Transverse colon (tissue), 4 donors: ENCODE data around the gene HTRA3.

Source experiments
- EP300 ChIP-seq: sonication (generic); formaldehyde crosslinking; IDR thresholded peaks from one replicate; pipeline ENCODE4 v1.6.1; 2017; ENCODE audit warnings: antibody characterized with exemption, low read depth
- POLR2A ChIP-seq: fragments of 450-650 bp; IDR thresholded peaks from one replicate; pipeline ENCODE4 v1.6.1; 2016; ENCODE audit warnings: antibody characterized with exemption, mild to moderate bottlenecking, moderate library complexity
- POLR2AphosphoS5 ChIP-seq, 3 donors: sonication (generic); formaldehyde crosslinking; IDR thresholded peaks; one replicate each; pipeline ENCODE4 v1.6.1; 2016; ENCODE audit warnings: antibody characterized with exemption in 3 of 3
- TF ChIP-seq, protein P1 (sequence below), 5 experiments: fragments of 200-600 bp in 3 of 5; fragments of 450-650 bp in 2 of 5; sonication (generic) in 3 of 5; IDR thresholded peaks; 1 replicate in 2 of 5; 2 replicates in 3 of 5; pipeline ENCODE4 v1.5.1; 2016 to 2017; ENCODE audit warnings: antibody characterized with exemption in 5 of 5, inconsistent platforms in 3 of 5, mild to moderate bottlenecking in 2 of 5, moderate library complexity in 1 of 5

DNA sequence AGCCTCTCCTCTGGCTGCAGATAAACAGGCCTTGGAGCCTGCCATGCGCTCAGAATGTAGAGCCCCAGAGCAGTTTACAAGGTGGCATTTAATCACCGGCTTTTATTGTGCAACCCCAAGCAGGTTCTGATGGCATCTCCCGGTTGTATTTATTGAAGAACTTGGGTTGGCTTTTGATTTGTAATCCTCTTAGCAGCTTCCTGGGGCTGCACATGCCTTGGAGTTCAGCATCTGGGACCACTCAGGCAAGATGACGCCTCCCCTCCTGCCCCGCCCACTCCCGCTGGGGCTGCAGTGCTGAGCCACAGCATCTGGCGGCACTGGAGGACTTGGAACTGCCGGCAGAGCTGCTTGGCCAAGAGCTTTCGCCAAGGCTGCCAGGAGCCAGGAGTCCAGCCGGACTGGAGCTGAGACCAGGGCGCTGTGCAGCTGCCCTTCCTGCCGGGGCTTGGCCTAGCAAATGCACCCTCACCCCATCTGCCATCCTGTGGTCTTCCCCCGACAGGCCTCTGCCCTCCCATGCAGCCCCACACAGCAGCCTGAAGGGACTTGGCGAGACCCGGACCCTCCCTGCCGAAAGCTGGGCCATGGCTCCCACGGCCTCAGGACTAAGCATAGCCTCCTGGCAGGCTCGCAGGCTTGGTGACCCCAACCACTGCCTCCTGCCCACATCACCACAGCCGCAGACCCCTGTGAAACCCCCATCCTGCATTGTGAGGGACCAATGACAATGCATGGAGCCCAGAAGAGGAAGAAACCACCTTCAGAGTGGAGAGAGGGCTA is 5.4 kb downstream of the HTRA3 start:
- TF ChIP-seq, protein P1, sequence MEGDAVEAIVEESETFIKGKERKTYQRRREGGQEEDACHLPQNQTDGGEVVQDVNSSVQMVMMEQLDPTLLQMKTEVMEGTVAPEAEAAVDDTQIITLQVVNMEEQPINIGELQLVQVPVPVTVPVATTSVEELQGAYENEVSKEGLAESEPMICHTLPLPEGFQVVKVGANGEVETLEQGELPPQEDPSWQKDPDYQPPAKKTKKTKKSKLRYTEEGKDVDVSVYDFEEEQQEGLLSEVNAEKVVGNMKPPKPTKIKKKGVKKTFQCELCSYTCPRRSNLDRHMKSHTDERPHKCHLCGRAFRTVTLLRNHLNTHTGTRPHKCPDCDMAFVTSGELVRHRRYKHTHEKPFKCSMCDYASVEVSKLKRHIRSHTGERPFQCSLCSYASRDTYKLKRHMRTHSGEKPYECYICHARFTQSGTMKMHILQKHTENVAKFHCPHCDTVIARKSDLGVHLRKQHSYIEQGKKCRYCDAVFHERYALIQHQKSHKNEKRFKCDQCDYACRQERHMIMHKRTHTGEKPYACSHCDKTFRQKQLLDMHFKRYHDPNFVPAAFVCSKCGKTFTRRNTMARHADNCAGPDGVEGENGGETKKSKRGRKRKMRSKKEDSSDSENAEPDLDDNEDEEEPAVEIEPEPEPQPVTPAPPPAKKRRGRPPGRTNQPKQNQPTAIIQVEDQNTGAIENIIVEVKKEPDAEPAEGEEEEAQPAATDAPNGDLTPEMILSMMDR (IDR thresholded peaks at IDR 0.05) = peak in 1 of 5 experiments; percentile 26
- TF ChIP-seq EP300 (peak; percentile 26), POLR2AphosphoS5 (IDR thresholded peaks at IDR 0.05) (peak; percentile 74 to 80 (median 77)), POLR2A (no peak)
